Measurements from ENCODE around the gene INSL4. TPM values are rescaled to one million over a fixed set of nuclear protein-coding genes. Genes with fewer than 3 reads are reported as not detected.

The INSL4 gene
- total RNA-seq, 6 experiments from 2014 or later: not detected

GRCh38 chr9:5191985-5192384, 39.2 kb upstream of the INSL4 start:
- no peak overlapping the region for H3K27ac Mint-ChIP-seq
- peaks cover 19% of the 10 kb centered on the region for H3K27me3 Mint-ChIP-seq (ENCODE audit: insufficient read depth)
- H3K4me3 Mint-ChIP-seq: no peak overlapping the region
- H3K4me1 Mint-ChIP-seq (ENCODE audit: low read depth): no peaks in the 10 kb centered on the region
- H3K36me3 Mint-ChIP-seq (ENCODE audit: low read depth): no peaks in the 10 kb centered on the region
- H3K9me3 Mint-ChIP-seq: no peaks in the 10 kb centered on the region
- no peak for DNase-seq
- TF ChIP-seq, protein P1, sequence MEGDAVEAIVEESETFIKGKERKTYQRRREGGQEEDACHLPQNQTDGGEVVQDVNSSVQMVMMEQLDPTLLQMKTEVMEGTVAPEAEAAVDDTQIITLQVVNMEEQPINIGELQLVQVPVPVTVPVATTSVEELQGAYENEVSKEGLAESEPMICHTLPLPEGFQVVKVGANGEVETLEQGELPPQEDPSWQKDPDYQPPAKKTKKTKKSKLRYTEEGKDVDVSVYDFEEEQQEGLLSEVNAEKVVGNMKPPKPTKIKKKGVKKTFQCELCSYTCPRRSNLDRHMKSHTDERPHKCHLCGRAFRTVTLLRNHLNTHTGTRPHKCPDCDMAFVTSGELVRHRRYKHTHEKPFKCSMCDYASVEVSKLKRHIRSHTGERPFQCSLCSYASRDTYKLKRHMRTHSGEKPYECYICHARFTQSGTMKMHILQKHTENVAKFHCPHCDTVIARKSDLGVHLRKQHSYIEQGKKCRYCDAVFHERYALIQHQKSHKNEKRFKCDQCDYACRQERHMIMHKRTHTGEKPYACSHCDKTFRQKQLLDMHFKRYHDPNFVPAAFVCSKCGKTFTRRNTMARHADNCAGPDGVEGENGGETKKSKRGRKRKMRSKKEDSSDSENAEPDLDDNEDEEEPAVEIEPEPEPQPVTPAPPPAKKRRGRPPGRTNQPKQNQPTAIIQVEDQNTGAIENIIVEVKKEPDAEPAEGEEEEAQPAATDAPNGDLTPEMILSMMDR (IDR thresholded peaks at IDR 0.05): no peak

- no peak for DNase-seq
- Mint-ChIP-seq H3K9me3 (no peaks in the 10 kb centered on the region), H3K4me1 (ENCODE audit: low read depth) (no peaks in the 10 kb centered on the region), H3K4me3 (no peak overlapping the region), H3K27ac (no peak overlapping the region), H3K27me3 (ENCODE audit: insufficient read depth) (peaks cover 14% of the 10 kb centered on the region), H3K36me3 (ENCODE audit: low read depth) (no peaks in the 10 kb centered on the region)
- TF ChIP-seq, protein P1 (IDR thresholded peaks at IDR 0.05): no peak
Measured at GRCh38 chr9:5193345-5193744, 37.9 kb upstream of the INSL4 start.

- Mint-ChIP-seq H3K36me3 (ENCODE audit: low read depth) (no peaks in the 10 kb centered on the region), H3K9me3 (no peaks in the 10 kb centered on the region), H3K27me3 (ENCODE audit: insufficient read depth) (peaks cover 9% of the 10 kb centered on the region), H3K4me3 (no peak overlapping the region), H3K4me1 (ENCODE audit: low read depth) (no peaks in the 10 kb centered on the region), H3K27ac (no peak overlapping the region)
- TF ChIP-seq, protein P1 (IDR thresholded peaks at IDR 0.05): no peak
- no peak for DNase-seq
Measured at GRCh38 chr9:5195463-5195862, 35.8 kb upstream of the INSL4 start.

DNA sequence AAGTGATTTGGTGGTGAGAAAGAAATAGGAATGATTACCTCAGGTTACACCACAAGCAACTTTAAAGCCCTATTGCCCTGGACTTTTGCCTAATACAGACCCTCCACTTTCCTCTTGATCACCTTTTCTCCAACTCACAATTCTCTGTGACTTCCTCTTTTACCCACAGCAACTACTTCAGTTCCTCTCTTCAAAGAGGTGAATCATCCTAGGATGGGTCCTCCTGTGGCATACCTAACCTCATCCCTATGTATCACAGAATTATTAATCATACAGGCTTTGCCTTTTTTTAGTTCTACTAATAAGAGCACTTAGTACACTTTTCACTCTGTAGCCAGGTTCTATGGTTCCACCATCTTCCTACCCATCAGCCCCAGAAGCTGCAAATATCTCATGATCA, 26.1 kb upstream of the INSL4 start:
- no peak for DNase-seq
- H3K9me3 Mint-ChIP-seq: no peaks in the 10 kb centered on the region
- H3K36me3 Mint-ChIP-seq (ENCODE audit: low read depth): no peaks in the 10 kb centered on the region
- H3K4me1 Mint-ChIP-seq (ENCODE audit: low read depth): no peaks in the 10 kb centered on the region
- H3K27me3 Mint-ChIP-seq (ENCODE audit: insufficient read depth): peaks cover 8% of the 10 kb centered on the region; the same call in 1 of the 2 replicates
- TF ChIP-seq, protein P1 (IDR thresholded peaks at IDR 0.05): no peak
- no peak overlapping the region for H3K27ac Mint-ChIP-seq
- no peak overlapping the region for H3K4me3 Mint-ChIP-seq

DNA sequence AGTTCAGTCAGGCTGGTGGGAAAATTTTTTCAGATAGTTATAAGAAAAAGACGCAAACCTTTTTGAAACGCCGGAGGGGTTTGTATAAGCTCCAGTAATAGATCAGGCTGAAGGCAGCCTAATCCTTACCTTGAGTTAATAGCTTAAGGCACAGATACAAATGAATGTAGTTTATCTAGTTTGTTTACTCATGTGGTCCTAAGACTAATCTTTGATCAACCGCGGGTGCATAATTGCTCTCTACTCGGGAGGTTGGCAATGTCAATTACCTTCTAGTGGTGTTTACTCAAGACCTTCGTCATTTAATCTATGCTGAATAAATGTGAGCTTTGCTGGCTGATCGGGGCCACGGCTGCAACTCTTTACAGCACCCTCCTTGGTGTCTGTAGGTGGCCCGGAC, 665 bp upstream of the INSL4 start:
- 0 out of 2 replicates have a peak, but pooled peaks cover 4% of the 10 kb centered on the region for H3K9me3 Mint-ChIP-seq

More for the DNA sequence above, 665 bp upstream of the INSL4 start:
- TF ChIP-seq, protein P1 (IDR thresholded peaks at IDR 0.05): no peak
- Mint-ChIP-seq H3K4me3 (no peak overlapping the region), H3K4me1 (ENCODE audit: low read depth) (0 out of 2 replicates have a peak, but pooled peaks cover 4% of the 10 kb centered on the region), H3K27me3 (ENCODE audit: insufficient read depth) (peaks cover 11% of the 10 kb centered on the region), H3K27ac (no peak overlapping the region), H3K36me3 (ENCODE audit: low read depth) (no peaks in the 10 kb centered on the region)
- DNase-seq: no peak

Measured in HFFc6 (cell line).